Measurements from ENCODE around the gene GPR173.

GRCh38 chrX:53036149-53036548, 12.4 kb upstream of the GPR173 start:
- no peak for TF ChIP-seq CTCF (IDR thresholded peaks at IDR 0.05)
- no peak for TF ChIP-seq POLR2A (IDR thresholded peaks at IDR 0.05)
- no peak for TF ChIP-seq EP300 (IDR thresholded peaks at IDR 0.05)
